CD4-positive, alpha-beta T cell (primary cell): Measurements from ENCODE around the gene ZNF850. TPM values are rescaled to one million over a fixed set of nuclear protein-coding genes. Genes with fewer than 3 reads are reported as not detected.

Experiments used
- ATAC-seq: fragments of 200-7000 bp; cut with Tn5 transposase; one replicate; pipeline ENCODE4 v1.10.0; 2022; ENCODE audit warnings: mild to moderate bottlenecking; ENCODE audit not compliant: poor library complexity
- CTCF ChIA-PET: fragments of 350-600 bp; sonication (Branson Sonifier 250); formaldehyde crosslinking; loops from one replicate; lab custom pipeline; 2021; ENCODE audit warnings: antibody characterized with exemption, inconsistent platforms; lab: Charles Lee
- POLR2A ChIA-PET: fragments of 350-600 bp; sonication (Branson Sonifier 250); formaldehyde crosslinking; loops from one replicate; lab custom pipeline; 2021; ENCODE audit warnings: antibody characterized with exemption, inconsistent platforms; lab: Charles Lee
- DNase-seq, 14 experiments: peaks; one replicate each; pipeline ENCODE4 v3.0.0-alpha.2; 2013 to 2020; ENCODE audit warnings: mixed read lengths in 2 of 14
- H3K27ac ChIP-seq, 2 donors: one replicate each; pipeline versions ENCODE4 v1.5.1 to v1.7.0; 2013; ENCODE audit warnings: low read length in 2 of 2, low read depth in 1 of 2, mild to moderate bottlenecking in 1 of 2
- H3K27me3 ChIP-seq, 2 experiments: 1 replicate in 1 of 2; 2 replicates in 1 of 2; pipeline versions ENCODE4 v1.6.1 to v1.7.0; 2013; ENCODE audit warnings: low read length in 2 of 2, control low read depth in 1 of 2, mild to moderate bottlenecking in 1 of 2, moderate library complexity in 1 of 2; ENCODE audit not compliant: insufficient read depth in 2 of 2, control insufficient read depth in 1 of 2
- H3K36me3 ChIP-seq: one replicate; pipeline ENCODE4 v1.6.1; 2013; ENCODE audit warnings: low read length, control low read depth; ENCODE audit not compliant: insufficient read depth
- H3K4me1 ChIP-seq: one replicate; pipeline ENCODE4 v1.6.1; 2013; ENCODE audit warnings: low read length, control low read depth; ENCODE audit not compliant: insufficient read depth
- H3K4me3 ChIP-seq: one replicate; pipeline ENCODE4 v1.5.1; 2013; ENCODE audit warnings: mild to moderate bottlenecking, low read length, moderate library complexity
- H3K9me3 ChIP-seq, 2 experiments: 1 replicate in 1 of 2; 2 replicates in 1 of 2; pipeline versions ENCODE4 v1.6.1 to v1.7.0; 2013; ENCODE audit warnings: low read length in 2 of 2, mild to moderate bottlenecking in 2 of 2, control low read depth in 1 of 2, moderate library complexity in 1 of 2; ENCODE audit not compliant: control insufficient read depth in 1 of 2, insufficient read depth in 1 of 2
- H3K27ac Mint-ChIP-seq: one replicate; pipeline ENCODE4 v1.8.0; 2020; ENCODE audit warnings: mixed read lengths
- H3K27me3 Mint-ChIP-seq: one replicate; pipeline ENCODE4 v1.8.0; 2021; ENCODE audit warnings: mixed read lengths
- H3K36me3 Mint-ChIP-seq: one replicate; pipeline ENCODE4 v1.8.0; 2021; ENCODE audit warnings: low read depth, mixed read lengths
- H3K4me1 Mint-ChIP-seq: one replicate; pipeline ENCODE4 v1.8.0; 2021; ENCODE audit warnings: low read depth, mixed read lengths
- H3K4me3 Mint-ChIP-seq: one replicate; pipeline ENCODE4 v1.8.0; 2020; ENCODE audit warnings: mild to moderate bottlenecking, mixed read lengths
- H3K9me3 Mint-ChIP-seq: one replicate; pipeline ENCODE4 v1.8.0; 2020; ENCODE audit warnings: mixed read lengths
- CTCF ChIP-seq: fragments of 200-600 bp; IDR thresholded peaks from one replicate; pipeline ENCODE4 v1.8.0; 2022; ENCODE audit warnings: antibody characterized with exemption, mild to moderate bottlenecking
- intact Hi-C, 2 experiments: fragments of 100-400 bp; cut with DNase I in 1 of 2; cut with micrococcal nuclease in 1 of 2; formaldehyde crosslinking; loops; one replicate each; pipeline versions ENCODE4 v1.15.1 to v1.9.0; 2023 to 2025; cut with DNase I, micrococcal nuclease
- total RNA-seq, 174 experiments: library from RNA in 2 of 174; stranded (reverse) in 2 of 174; gene quantifications; one replicate each; pipeline ENCODE4 v1.2.3 and lab custom pipeline; 2021 to 2026

Gene ZNF850
- total RNA-seq, 2 experiments from 2014 or later: 0.77 to 2.1 TPM

DNA sequence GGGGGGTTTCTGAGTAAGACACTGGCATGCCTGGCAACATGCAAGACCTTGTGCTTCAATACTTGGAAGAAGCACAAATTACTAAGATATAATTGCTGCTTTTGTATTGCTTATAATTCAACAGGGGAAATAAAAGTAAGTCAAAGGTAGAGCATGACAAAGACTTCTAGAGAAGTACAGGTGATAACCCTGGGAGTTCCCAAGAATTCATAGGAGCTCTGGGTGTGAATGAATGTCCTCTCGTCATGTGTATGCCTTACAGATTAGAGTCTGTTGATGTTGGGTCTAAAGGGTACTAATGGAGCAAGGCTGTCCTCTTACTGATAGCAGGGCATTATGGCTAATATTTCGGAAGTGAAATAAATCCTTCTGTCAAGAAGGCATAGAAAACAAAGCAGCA, 98.4 kb downstream of the ZNF850 start:
- no peak overlapping the region for H3K4me3 ChIP-seq
- TF ChIP-seq CTCF: no peak
- H3K4me1 Mint-ChIP-seq: peaks cover 4% of the 10 kb centered on the region
- H3K36me3 ChIP-seq: peaks cover 19% of the 10 kb centered on the region
- no peak overlapping the region for H3K27ac ChIP-seq
- H3K9me3 Mint-ChIP-seq: peaks cover 16% of the 10 kb centered on the region
- CTCF ChIA-PET: no interaction called here
- H3K27me3 ChIP-seq: no peaks in the 10 kb centered on the region
- intact Hi-C loops: no loop called here
- no peaks in the 10 kb centered on the region for H3K4me1 ChIP-seq
- H3K4me3 Mint-ChIP-seq: no peak overlapping the region
- H3K9me3 ChIP-seq: peaks cover 54 to 58% of the 10 kb centered on the region in 2 experiments
- ATAC-seq: no peak
- peaks cover 75% of the 10 kb centered on the region for H3K36me3 Mint-ChIP-seq
- no peak for DNase-seq
- H3K27ac Mint-ChIP-seq: no peak overlapping the region
- H3K27me3 Mint-ChIP-seq: no peaks in the 10 kb centered on the region
- POLR2A ChIA-PET: no interaction called here

- Mint-ChIP-seq H3K4me1 (peaks cover 16% of the 10 kb centered on the region), H3K27ac (no peak overlapping the region), H3K4me3 (no peak overlapping the region), H3K27me3 (no peaks in the 10 kb centered on the region), H3K36me3 (peaks cover 70% of the 10 kb centered on the region), H3K9me3 (peaks cover 19% of the 10 kb centered on the region)
- no peak for TF ChIP-seq CTCF
- Histone ChIP-seq H3K4me3 (no peak overlapping the region), H3K27ac (no peak overlapping the region), H3K9me3 (peaks cover 40 to 56% of the 10 kb centered on the region in 2 experiments), H3K27me3 (no peaks in the 10 kb centered on the region), H3K4me1 (peaks cover 12% of the 10 kb centered on the region), H3K36me3 (peaks cover 11% of the 10 kb centered on the region)
- intact Hi-C loops: no loop called here
- ATAC-seq (no peak), DNase-seq (no peak)
- POLR2A ChIA-PET: no interaction called here
- CTCF ChIA-PET: no interaction called here
Observed at GRCh38 chr19:36672368-36672767, 100.2 kb downstream of the ZNF850 start.

- Histone ChIP-seq H3K36me3 (peaks cover 23% of the 10 kb centered on the region), H3K4me1 (peaks cover 24% of the 10 kb centered on the region), H3K27ac (no peak overlapping the region), H3K4me3 (no peak overlapping the region), H3K9me3 (peaks cover 31 to 54% of the 10 kb centered on the region in 2 experiments), H3K27me3 (no peaks in the 10 kb centered on the region)
- H3K4me3 Mint-ChIP-seq: peak overlapping the region; percentile 78
- peaks cover 28% of the 10 kb centered on the region for H3K9me3 Mint-ChIP-seq
- H3K4me1 Mint-ChIP-seq: peaks cover 44% of the 10 kb centered on the region
- CTCF ChIA-PET: no interaction called here
- intact Hi-C loops: loop anchor here (5.0 to 10.0 kb wide), 4 partner anchors 96 to 799 kb away; partner anchors contain the start of genes ZNF569 (in 2 of the 2), ZNF570 (in 2 of the 2), ZNF345 (in 1 of the 2) and ZNF529 (in 1 of the 2)
- DNase-seq (no peak), ATAC-seq (no peak)
- peaks cover 88% of the 10 kb centered on the region for H3K36me3 Mint-ChIP-seq
- POLR2A ChIA-PET: no interaction called here
- H3K27ac Mint-ChIP-seq: peak overlapping the region; percentile 24
- H3K27me3 Mint-ChIP-seq: no peaks in the 10 kb centered on the region
- TF ChIP-seq CTCF: no peak
Observed at GRCh38 chr19:36668646-36669045, 104.0 kb downstream of the ZNF850 start.
